Psoas muscle (tissue), 8 donors: Measurements from ENCODE around the gene NSF. TPM values are rescaled to one million over a fixed set of nuclear protein-coding genes. Genes with fewer than 3 reads are reported as not detected.

ENCODE experiments used
- ATAC-seq, 4 donors: fragments of 200-7000 bp; cut with Tn5 transposase; one replicate each; pipeline ENCODE4 v1.9.1; 2020; ENCODE audit warnings: moderate library complexity in 3 of 4, mild to moderate bottlenecking in 2 of 4
- DNase-seq, 2 donors: peaks; one replicate each; pipeline ENCODE4 v3.0.0-alpha.2; 2020
- H3K27ac ChIP-seq: fragments of 200-600 bp; one replicate; pipeline ENCODE4 v1.8.0; 2022
- H3K27me3 ChIP-seq, 3 donors: fragments of 200-600 bp in 1 of 3; one replicate each; pipeline versions ENCODE4 v1.6.1 to v1.8.0; 2013 to 2022; ENCODE audit warnings: low read length in 2 of 3, mild to moderate bottlenecking in 2 of 3, moderate library complexity in 1 of 3; ENCODE audit not compliant: insufficient read depth in 3 of 3
- H3K36me3 ChIP-seq, 2 donors: fragments of 200-600 bp in 1 of 2; one replicate each; pipeline versions ENCODE4 v1.6.1 to v1.8.0; 2013 to 2022; ENCODE audit warnings: low read depth in 1 of 2, mild to moderate bottlenecking in 1 of 2, moderate library complexity in 1 of 2; ENCODE audit not compliant: insufficient read depth in 1 of 2
- H3K4me1 ChIP-seq: fragments of 200-600 bp; one replicate; pipeline ENCODE4 v1.8.0; 2022
- H3K4me3 ChIP-seq: fragments of 200-600 bp; one replicate; pipeline ENCODE4 v1.8.0; 2022; ENCODE audit warnings: mild to moderate bottlenecking
- H3K9me3 ChIP-seq: fragments of 200-600 bp; one replicate; pipeline ENCODE4 v1.8.0; 2022
- WGBS, 3 donors: extraction: QIAGEN DNeasy Blood & Tissue Kit; methylation state at CpG; one replicate each; pipeline versions ENCODE4 v1.1.6 to v1.1.7; 2013; 5-methylcytosine and 5-hydroxymethylcytosine counted together
- intact Hi-C, 2 donors: fragments of 100-400 bp; cut with DNase I; formaldehyde crosslinking; loops; one replicate each; pipeline versions ENCODE4 v1.11.0 to v1.14.2; 2022
- polyA plus RNA-seq, 3 donors: library from polyadenylated mRNA; stranded (reverse); fragments of 200-250 nt; gene quantifications; one replicate each; pipeline ENCODE4 v1.2.3, GENCODE V29; 2013
- total RNA-seq, 4 donors: library from RNA; stranded (reverse); fragmentation: NEBNext Ultra II Directional in 2 of 4; extraction: Animal tissue kit (Norgen Biotek cat#: 25700) in 2 of 4; gene quantifications; one replicate each; pipeline versions ENCODE4 v1.2.1 to v1.2.4, GENCODE V29; 2021 to 2023
- TF ChIP-seq, protein P1 (sequence below): fragments of 200-600 bp; IDR thresholded peaks from one replicate; pipeline ENCODE4 v1.8.0; 2022; ENCODE audit warnings: antibody characterized with exemption
- donor health status: healthy with polysubstance abuse.
- donor health status: DM: no; HTN: no; CAD: no; lungs with moderate emphysema.
- donor health status: Bipolar disorder and iron deficiency.
- donor health status: healthy.
- donor health status: DM: yes; HTN: yes; CAD: no.
- donor health status: DM: no; HTN: no; CAD: no.
- donor health status: DM: no; HTN: no; CAD: no.
- donor health status: DM: yes; HTN: yes; CAD: no.

NSF gene
- total and polyA plus RNA-seq, 7 donors = 19.3 to 103 (median 40.2) TPM

GRCh38 chr17:46727572-46728348 is 137.3 kb downstream of the NSF start:
- DNase-seq (no peak), ATAC-seq (no peak)
- intact Hi-C loops = no loop called here
- Histone ChIP-seq H3K4me3 (no peak overlapping the region), H3K9me3 (no peaks in the 10 kb centered on the region), H3K4me1 (no peaks in the 10 kb centered on the region), H3K27me3 (no peaks in the 10 kb centered on the region), H3K27ac (no peak overlapping the region), H3K36me3 (peaks cover 0 to 81% of the 10 kb centered on the region in 2 donors)
- WGBS, 3 donors = 92 to 94% (median 94%) methylated on average over 4 of the region's 4 CpGs
- TF ChIP-seq, protein P1, sequence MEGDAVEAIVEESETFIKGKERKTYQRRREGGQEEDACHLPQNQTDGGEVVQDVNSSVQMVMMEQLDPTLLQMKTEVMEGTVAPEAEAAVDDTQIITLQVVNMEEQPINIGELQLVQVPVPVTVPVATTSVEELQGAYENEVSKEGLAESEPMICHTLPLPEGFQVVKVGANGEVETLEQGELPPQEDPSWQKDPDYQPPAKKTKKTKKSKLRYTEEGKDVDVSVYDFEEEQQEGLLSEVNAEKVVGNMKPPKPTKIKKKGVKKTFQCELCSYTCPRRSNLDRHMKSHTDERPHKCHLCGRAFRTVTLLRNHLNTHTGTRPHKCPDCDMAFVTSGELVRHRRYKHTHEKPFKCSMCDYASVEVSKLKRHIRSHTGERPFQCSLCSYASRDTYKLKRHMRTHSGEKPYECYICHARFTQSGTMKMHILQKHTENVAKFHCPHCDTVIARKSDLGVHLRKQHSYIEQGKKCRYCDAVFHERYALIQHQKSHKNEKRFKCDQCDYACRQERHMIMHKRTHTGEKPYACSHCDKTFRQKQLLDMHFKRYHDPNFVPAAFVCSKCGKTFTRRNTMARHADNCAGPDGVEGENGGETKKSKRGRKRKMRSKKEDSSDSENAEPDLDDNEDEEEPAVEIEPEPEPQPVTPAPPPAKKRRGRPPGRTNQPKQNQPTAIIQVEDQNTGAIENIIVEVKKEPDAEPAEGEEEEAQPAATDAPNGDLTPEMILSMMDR = no peak

GRCh38 chr17:46730026-46730425 is 139.6 kb downstream of the NSF start:
- H3K36me3 ChIP-seq = peaks cover 0 to 78% of the 10 kb centered on the region in 2 donors
- WGBS, 3 donors = 94 to 100% (median 94%) methylated on average over 2 of the region's 2 CpGs
- TF ChIP-seq, protein P1 = no peak

GRCh38 chr17:46730679-46731078 is 140.2 kb downstream of the NSF start:
- H3K27me3 ChIP-seq = no peaks in the 10 kb centered on the region
- no peaks in the 10 kb centered on the region for H3K9me3 ChIP-seq
- no peak overlapping the region for H3K4me3 ChIP-seq
- no peaks in the 10 kb centered on the region for H3K4me1 ChIP-seq
- DNase-seq (no peak), ATAC-seq (no peak)
- no peak overlapping the region for H3K27ac ChIP-seq
- WGBS, 3 donors = 98 to 100% (median 100%) methylated on average over 1 of the region's 1 CpG
- intact Hi-C loops = loop anchor here in 1 of 2 donors (1.0 kb wide), 1 partner anchor 19 kb away; no protein-coding TSS in a partner anchor
- peaks cover 0 to 72% of the 10 kb centered on the region in 2 donors for H3K36me3 ChIP-seq
- TF ChIP-seq, protein P1 = no peak

More at GRCh38 chr17:46730026-46730425, 139.6 kb downstream of the NSF start:
- no peak for ATAC-seq
- Histone ChIP-seq H3K9me3 (no peaks in the 10 kb centered on the region), H3K27ac (no peak overlapping the region), H3K27me3 (no peaks in the 10 kb centered on the region), H3K4me3 (no peak overlapping the region), H3K4me1 (no peaks in the 10 kb centered on the region)
- no peak for DNase-seq
- intact Hi-C loops = no loop called here

DNA sequence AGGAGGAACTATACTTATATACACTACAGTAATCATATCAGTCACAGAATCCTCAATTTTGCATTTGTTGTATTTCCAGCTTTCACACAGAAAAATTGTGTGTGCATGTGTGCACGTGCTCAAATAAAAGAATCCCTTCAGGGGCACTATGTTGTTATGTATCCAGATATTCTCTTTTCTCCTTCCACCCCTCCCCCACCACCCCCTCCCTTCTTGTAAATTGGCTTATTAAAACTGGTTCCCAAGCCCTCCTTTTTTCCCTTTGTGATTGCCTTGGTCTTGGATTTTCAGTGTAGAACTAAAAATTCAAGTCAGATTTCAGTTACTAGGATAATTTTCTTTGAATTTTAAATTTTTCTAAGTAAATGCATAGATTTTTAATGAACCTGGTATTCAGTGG is 141.7 kb downstream of the NSF start:
- no peaks in the 10 kb centered on the region for H3K9me3 ChIP-seq
- TF ChIP-seq, protein P1 = no peak
- H3K27me3 ChIP-seq = no peaks in the 10 kb centered on the region
- DNase-seq (no peak), ATAC-seq (no peak)
- H3K4me1 ChIP-seq = no peaks in the 10 kb centered on the region
- no peak overlapping the region for H3K4me3 ChIP-seq
- 80 to 88% (median 86%) methylated on average over 1 of the region's 1 CpG for WGBS, 3 donors
- intact Hi-C loops = no loop called here
- peaks cover 0 to 66% of the 10 kb centered on the region in 2 donors for H3K36me3 ChIP-seq
- H3K27ac ChIP-seq = no peak overlapping the region
